Vagina (tissue), 2 donors: ENCODE measurements around the gene SLC23A2. TPM values are rescaled to one million over a fixed set of nuclear protein-coding genes. Genes with fewer than 3 reads are reported as not detected.

Source experiments
- DNase-seq, 2 donors: peaks; one replicate each; pipeline ENCODE4 v3.0.0-alpha.2; 2017; ENCODE audit errors: extremely low spot score in 2 of 2
- H3K27ac ChIP-seq: fragments of 200-600 bp; sonication (generic); one replicate; pipeline ENCODE4 v1.5.1; 2019
- H3K27me3 ChIP-seq: fragments of 200-600 bp; sonication (generic); one replicate; pipeline ENCODE4 v1.5.1; 2019
- H3K36me3 ChIP-seq, 2 donors: fragments of 200-600 bp; sonication (generic); one replicate each; pipeline ENCODE4 v1.5.1; 2017 to 2019
- H3K4me1 ChIP-seq: fragments of 200-600 bp; sonication (generic); one replicate; pipeline ENCODE4 v1.5.1; 2019
- H3K4me3 ChIP-seq, 2 donors: fragments of 200-600 bp; sonication (generic); 1 replicate in 1 of 2; 2 replicates in 1 of 2; pipeline ENCODE4 v1.5.1; 2016 to 2019
- H3K9me3 ChIP-seq: fragments of 200-600 bp; sonication (generic); one replicate; pipeline ENCODE4 v1.5.1; 2019
- POLR2A ChIP-seq, 2 donors: fragments of 450-650 bp; IDR thresholded peaks; one replicate each; pipeline ENCODE4 v1.6.1; 2017; ENCODE audit warnings: antibody characterized with exemption in 2 of 2, mild to moderate bottlenecking in 2 of 2, moderate library complexity in 2 of 2
- POLR2AphosphoS5 ChIP-seq, 2 donors: sonication (generic); formaldehyde crosslinking; IDR thresholded peaks; one replicate each; pipeline ENCODE4 v1.9.0; 2017; ENCODE audit warnings: antibody characterized with exemption in 2 of 2, mild to moderate bottlenecking in 2 of 2, low read depth in 1 of 2; ENCODE audit not compliant: insufficient read depth in 1 of 2
- intact Hi-C: fragments of 100-400 bp; cut with DNase I; formaldehyde crosslinking; loops from one replicate; pipeline ENCODE4 v1.15.1; 2023
- total RNA-seq: library from RNA; depleted of rRNA; stranded (reverse); fragments of >200 nt; gene quantifications from one replicate; pipeline ENCODE4 v1.2.3, GENCODE V29; 2016
- TF ChIP-seq, protein P1 (sequence below), 3 experiments: fragments of 450-650 bp in 2 of 3; fragments of 200-600 bp in 1 of 3; sonication (generic) in 1 of 3; IDR thresholded peaks; one replicate each; pipeline ENCODE4 v1.5.1; 2017 to 2019; ENCODE audit warnings: antibody characterized with exemption in 3 of 3, mild to moderate bottlenecking in 2 of 3, moderate library complexity in 2 of 3

The SLC23A2 gene
- total RNA-seq, 1 donor from 2014 or later = 14.7 TPM

- intact Hi-C loops = no loop called here
- no peak overlapping the region for H3K27ac ChIP-seq
- TF ChIP-seq POLR2AphosphoS5 (IDR thresholded peaks at IDR 0.05; ENCODE audit: insufficient read depth in 1 of 2, low read depth in 1 of 2) (no peak), POLR2A (IDR thresholded peaks at IDR 0.05) (no peak)
- TF ChIP-seq, protein P1, sequence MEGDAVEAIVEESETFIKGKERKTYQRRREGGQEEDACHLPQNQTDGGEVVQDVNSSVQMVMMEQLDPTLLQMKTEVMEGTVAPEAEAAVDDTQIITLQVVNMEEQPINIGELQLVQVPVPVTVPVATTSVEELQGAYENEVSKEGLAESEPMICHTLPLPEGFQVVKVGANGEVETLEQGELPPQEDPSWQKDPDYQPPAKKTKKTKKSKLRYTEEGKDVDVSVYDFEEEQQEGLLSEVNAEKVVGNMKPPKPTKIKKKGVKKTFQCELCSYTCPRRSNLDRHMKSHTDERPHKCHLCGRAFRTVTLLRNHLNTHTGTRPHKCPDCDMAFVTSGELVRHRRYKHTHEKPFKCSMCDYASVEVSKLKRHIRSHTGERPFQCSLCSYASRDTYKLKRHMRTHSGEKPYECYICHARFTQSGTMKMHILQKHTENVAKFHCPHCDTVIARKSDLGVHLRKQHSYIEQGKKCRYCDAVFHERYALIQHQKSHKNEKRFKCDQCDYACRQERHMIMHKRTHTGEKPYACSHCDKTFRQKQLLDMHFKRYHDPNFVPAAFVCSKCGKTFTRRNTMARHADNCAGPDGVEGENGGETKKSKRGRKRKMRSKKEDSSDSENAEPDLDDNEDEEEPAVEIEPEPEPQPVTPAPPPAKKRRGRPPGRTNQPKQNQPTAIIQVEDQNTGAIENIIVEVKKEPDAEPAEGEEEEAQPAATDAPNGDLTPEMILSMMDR (IDR thresholded peaks at IDR 0.05) = no peak
- H3K36me3 ChIP-seq = no peaks in the 10 kb centered on the region
- H3K4me1 ChIP-seq = peaks cover 15% of the 10 kb centered on the region
- H3K27me3 ChIP-seq = no peaks in the 10 kb centered on the region
- no peaks in the 10 kb centered on the region for H3K9me3 ChIP-seq
- no peak for DNase-seq
- H3K4me3 ChIP-seq = no peak overlapping the region
Observed at GRCh38 chr20:4936392-4936850, 64.9 kb downstream of the SLC23A2 start.

DNA sequence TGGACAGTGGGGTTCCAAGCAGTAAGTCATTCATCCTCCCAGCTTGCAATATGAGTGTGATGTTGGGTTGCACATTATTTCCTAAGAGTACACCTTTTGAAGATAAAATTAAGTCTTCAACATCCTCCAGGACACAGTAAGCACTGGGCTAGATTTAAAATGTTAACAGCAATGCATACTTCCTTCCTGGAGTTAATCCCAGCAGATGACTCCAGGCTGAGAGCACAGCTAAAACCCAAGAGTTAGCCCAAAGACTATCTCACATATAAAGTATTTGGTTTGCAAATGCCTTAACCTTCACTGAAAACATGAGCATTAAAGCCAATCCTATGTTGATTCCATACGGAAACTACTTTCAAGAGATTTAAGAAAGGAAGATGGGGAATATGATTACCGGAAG, 69.2 kb downstream of the SLC23A2 start:
- Histone ChIP-seq H3K36me3 (no peaks in the 10 kb centered on the region), H3K27ac (no peak overlapping the region), H3K4me3 (no peak overlapping the region), H3K27me3 (no peaks in the 10 kb centered on the region), H3K9me3 (no peaks in the 10 kb centered on the region), H3K4me1 (peaks cover 6% of the 10 kb centered on the region)
- TF ChIP-seq, protein P1 (IDR thresholded peaks at IDR 0.05) = no peak
- TF ChIP-seq POLR2A (IDR thresholded peaks at IDR 0.05) (no peak), POLR2AphosphoS5 (IDR thresholded peaks at IDR 0.05; ENCODE audit: insufficient read depth in 1 of 2, low read depth in 1 of 2) (no peak)
- intact Hi-C loops = no loop called here
- no peak for DNase-seq

DNA sequence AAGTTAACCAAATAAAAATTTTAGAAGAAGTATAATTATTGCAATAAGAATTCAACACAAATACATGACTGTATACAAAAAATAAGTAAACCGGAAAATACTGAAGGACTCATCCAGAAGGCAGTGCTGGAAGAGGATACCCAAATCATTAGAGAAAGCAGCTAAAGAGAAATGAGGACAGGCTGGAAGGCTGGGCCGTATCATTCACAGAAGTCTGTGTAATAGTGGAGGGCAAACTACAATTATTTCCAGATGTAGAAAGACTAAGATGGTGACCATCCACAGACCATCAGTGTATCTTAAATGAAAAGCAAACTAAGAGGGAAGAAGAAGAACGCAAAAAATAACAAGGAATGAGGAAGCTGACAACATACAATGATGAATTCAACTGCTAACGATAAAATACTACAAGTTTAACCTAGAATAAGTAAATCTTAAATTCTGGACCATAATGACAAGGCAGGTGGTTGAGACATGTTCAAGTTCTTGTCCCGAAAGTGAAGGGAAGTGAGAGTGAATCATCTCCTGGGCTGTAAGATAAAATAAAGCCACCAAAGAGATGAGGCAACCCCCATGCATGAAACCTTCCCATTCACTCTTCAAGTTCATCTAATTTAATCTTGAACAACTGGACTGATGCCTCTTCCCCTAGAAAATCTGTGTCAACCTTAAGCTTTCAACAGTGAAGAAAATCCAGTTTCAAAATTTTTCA, 71.5 kb downstream of the SLC23A2 start:
- H3K4me3 ChIP-seq = no peak overlapping the region
- no peaks in the 10 kb centered on the region for H3K27me3 ChIP-seq
- peaks cover 11% of the 10 kb centered on the region for H3K4me1 ChIP-seq
- H3K27ac ChIP-seq = no peak overlapping the region
- intact Hi-C loops = no loop called here
- H3K36me3 ChIP-seq = no peaks in the 10 kb centered on the region
- no peaks in the 10 kb centered on the region for H3K9me3 ChIP-seq
- TF ChIP-seq POLR2A (IDR thresholded peaks at IDR 0.05) (no peak), POLR2AphosphoS5 (IDR thresholded peaks at IDR 0.05; ENCODE audit: insufficient read depth in 1 of 2, low read depth in 1 of 2) (no peak)
- TF ChIP-seq, protein P1 (IDR thresholded peaks at IDR 0.05) = no peak
- no peak for DNase-seq

GRCh38 chr20:4926531-4927156, 74.7 kb downstream of the SLC23A2 start:
- H3K27ac ChIP-seq = peak overlapping the region; percentile 64
- H3K36me3 ChIP-seq = no peaks in the 10 kb centered on the region
- no peaks in the 10 kb centered on the region for H3K27me3 ChIP-seq
- TF ChIP-seq, protein P1 (IDR thresholded peaks at IDR 0.05) = no peak
- TF ChIP-seq POLR2AphosphoS5 (IDR thresholded peaks at IDR 0.05; ENCODE audit: insufficient read depth in 1 of 2, low read depth in 1 of 2) = peak in 1 of 2 donors; percentile 48
- TF ChIP-seq POLR2A (IDR thresholded peaks at IDR 0.05) = no peak
- H3K9me3 ChIP-seq = no peaks in the 10 kb centered on the region
- DNase-seq = no peak
- H3K4me3 ChIP-seq = no peak overlapping the region
- peaks cover 11% of the 10 kb centered on the region for H3K4me1 ChIP-seq
- intact Hi-C loops = no loop called here
